DND-41 (cell line): ENCODE results near the gene MGAT4B.

Source experiments
- ATAC-seq: fragments of 200-7000 bp; cut with Tn5 transposase; 3 replicates; pipeline ENCODE4 v1.9.1; 2021; ENCODE audit warnings: low read depth; ENCODE audit not compliant: insufficient read depth
- DNase-seq: peaks from one replicate; pipeline ENCODE4 v3.0.0-alpha.2; 2020
- H2AFZ ChIP-seq: 2 replicates; pipeline ENCODE4 v1.6.0; 2012; ENCODE audit warnings: low read depth, low read length
- H3K27ac ChIP-seq: 2 replicates; pipeline ENCODE4 v1.5.1; 2012; ENCODE audit warnings: low read length, inconsistent platforms
- H3K27me3 ChIP-seq: fragments of 200-600 bp; sonication (generic); 2 replicates; pipeline ENCODE4 v1.6.0; 2012; ENCODE audit warnings: low read length, mild to moderate bottlenecking, inconsistent platforms; ENCODE audit not compliant: insufficient read depth, poor library complexity
- H3K36me3 ChIP-seq: 2 replicates; pipeline ENCODE4 v1.5.1; 2012; ENCODE audit warnings: low read length, inconsistent platforms; ENCODE audit not compliant: insufficient read depth
- H3K4me1 ChIP-seq: 2 replicates; pipeline ENCODE4 v1.5.1; 2012; ENCODE audit warnings: mild to moderate bottlenecking, low read length; ENCODE audit not compliant: insufficient read depth
- H3K4me2 ChIP-seq: 2 replicates; pipeline ENCODE4 v1.6.0; 2012; ENCODE audit warnings: mild to moderate bottlenecking, moderate library complexity, low read length, inconsistent platforms; ENCODE audit not compliant: insufficient read depth
- H3K4me3 ChIP-seq, 2 experiments: fragments of 200-600 bp in 1 of 2; shearing (Covaris generic) in 1 of 2; 2 replicates each; pipeline ENCODE4 v1.5.1; 2012 to 2016; ENCODE audit warnings: inconsistent platforms in 2 of 2, low read length in 2 of 2, mild to moderate bottlenecking in 2 of 2, low read depth in 1 of 2, moderate library complexity in 1 of 2
- H3K79me2 ChIP-seq: 2 replicates; pipeline ENCODE4 v1.6.0; 2012; ENCODE audit warnings: low read length, inconsistent platforms; ENCODE audit not compliant: insufficient read depth
- H3K9ac ChIP-seq: 2 replicates; pipeline ENCODE4 v1.6.0; 2012; ENCODE audit warnings: low read depth, mild to moderate bottlenecking, inconsistent platforms, low read length, moderate library complexity
- H3K9me3 ChIP-seq: 2 replicates; pipeline ENCODE4 v1.5.1; 2012; ENCODE audit warnings: low read length, moderate library complexity, mild to moderate bottlenecking, inconsistent platforms; ENCODE audit not compliant: insufficient read depth, severe bottlenecking
- H4K20me1 ChIP-seq: 2 replicates; pipeline ENCODE4 v1.6.0; 2012; ENCODE audit warnings: low read length; ENCODE audit not compliant: insufficient read depth
- CTCF ChIP-seq: IDR thresholded peaks from 2 replicates; pipeline ENCODE4 v1.5.1; 2012; ENCODE audit warnings: borderline replicate concordance, low read length, moderate library complexity, mild to moderate bottlenecking; ENCODE audit not compliant: poor library complexity, severe bottlenecking; ENCODE audit errors: extremely low read depth
- EZH2 ChIP-seq: IDR thresholded peaks from 3 replicates; pipeline ENCODE4 v1.6.1; 2012; ENCODE audit warnings: borderline replicate concordance, low read depth, mild to moderate bottlenecking, moderate library complexity, low read length, inconsistent platforms; ENCODE audit not compliant: severe bottlenecking

The MGAT4B gene

GRCh38 chr5:179798771-179799643 is 7.7 kb downstream of the MGAT4B start:
- Histone ChIP-seq H3K79me2 (no peaks in the 10 kb centered on the region), H2AFZ (no peak overlapping the region), H3K9me3 (no peaks in the 10 kb centered on the region), H3K27me3 (no peaks in the 10 kb centered on the region), H4K20me1 (peaks cover 18% of the 10 kb centered on the region), H3K4me3 (no peak overlapping the region), H3K36me3 (peaks cover 46% of the 10 kb centered on the region), H3K27ac (no peak overlapping the region), H3K4me1 (peaks cover 29% of the 10 kb centered on the region), H3K9ac (no peak overlapping the region), H3K4me2 (no peak overlapping the region)
- ATAC-seq (no peak), DNase-seq (no peak)
- no peak for TF ChIP-seq CTCF
- TF ChIP-seq EZH2: no peak

- Histone ChIP-seq H4K20me1 (peaks cover 20% of the 10 kb centered on the region), H3K4me3 (no peak overlapping the region), H3K36me3 (peaks cover 46% of the 10 kb centered on the region), H3K9me3 (no peaks in the 10 kb centered on the region), H3K27ac (no peak overlapping the region), H2AFZ (no peak overlapping the region), H3K4me1 (peaks cover 28% of the 10 kb centered on the region), H3K9ac (no peak overlapping the region), H3K79me2 (no peaks in the 10 kb centered on the region), H3K4me2 (no peak overlapping the region), H3K27me3 (no peaks in the 10 kb centered on the region)
- no peak for ATAC-seq
- TF ChIP-seq EZH2 (no peak), CTCF (no peak)
- DNase-seq: no peak
Observed at GRCh38 chr5:179798144-179798770, 8.4 kb downstream of the MGAT4B start.

GRCh38 chr5:179797741-179798140 is 8.9 kb downstream of the MGAT4B start:
- peaks cover 46% of the 10 kb centered on the region for H3K36me3 ChIP-seq
- TF ChIP-seq CTCF: no peak
- no peak for TF ChIP-seq EZH2
- no peak overlapping the region for H3K4me2 ChIP-seq
- no peak overlapping the region for H3K4me3 ChIP-seq
- H3K27ac ChIP-seq: no peak overlapping the region
- DNase-seq (no peak), ATAC-seq (no peak)
- H2AFZ ChIP-seq: no peak overlapping the region
- no peaks in the 10 kb centered on the region for H3K9me3 ChIP-seq
- peaks cover 24% of the 10 kb centered on the region for H3K4me1 ChIP-seq
- H4K20me1 ChIP-seq: peaks cover 16% of the 10 kb centered on the region
- H3K9ac ChIP-seq: no peak overlapping the region
- no peaks in the 10 kb centered on the region for H3K27me3 ChIP-seq
- H3K79me2 ChIP-seq: no peaks in the 10 kb centered on the region
